ENCODE measurements around the gene IDH2.

- TF ChIP-seq EZH2phosphoT487 (IDR thresholded peaks at IDR 0.05; ENCODE audit: insufficient read depth, low read depth) (no peak), EZH2 (IDR thresholded peaks at IDR 0.05; ENCODE audit: insufficient read depth, poor library complexity, severe bottlenecking) (no peak)
Measured at GRCh38 chr15:90037961-90038631, 64.2 kb downstream of the IDH2 start.
